Neutrophil (primary cell): Measurements from ENCODE around the gene SYT3.

ENCODE experiments used
- H3K27ac ChIP-seq: fragments of 200-600 bp; sonication (generic); 2 replicates; pipeline ENCODE4 v1.5.1; 2016; ENCODE audit warnings: mild to moderate bottlenecking, moderate library complexity
- H3K27me3 ChIP-seq: fragments of 200-600 bp; sonication (generic); 2 replicates; pipeline ENCODE4 v1.6.0; 2016; ENCODE audit warnings: mild to moderate bottlenecking
- H3K36me3 ChIP-seq: fragments of 200-600 bp; sonication (generic); 2 replicates; pipeline ENCODE4 v1.5.1; 2017
- H3K4me1 ChIP-seq, 2 experiments: fragments of 200-600 bp in 1 of 2; sonication (generic) in 1 of 2; 1 replicate in 1 of 2; 2 replicates in 1 of 2; pipeline versions ENCODE4 v1.5.1 to v1.6.1; 2013 to 2016; ENCODE audit warnings: low read depth in 1 of 2, low read length in 1 of 2, mild to moderate bottlenecking in 1 of 2, moderate library complexity in 1 of 2; ENCODE audit not compliant: control insufficient read depth in 1 of 2, insufficient read depth in 1 of 2
- H3K4me3 ChIP-seq, 2 experiments: fragments of 200-600 bp in 1 of 2; sonication (generic) in 1 of 2; 1 replicate in 1 of 2; 2 replicates in 1 of 2; pipeline ENCODE4 v1.5.1; 2013 to 2016; ENCODE audit warnings: low read depth in 1 of 2, low read length in 1 of 2, mild to moderate bottlenecking in 1 of 2, moderate library complexity in 1 of 2
- H3K9me3 ChIP-seq: fragments of 200-600 bp; sonication (generic); 2 replicates; pipeline ENCODE4 v1.5.1; 2016
- CTCF ChIP-seq: fragments of 200-600 bp; sonication (generic); IDR thresholded peaks from 2 replicates; pipeline ENCODE4 v1.5.1; 2016; ENCODE audit warnings: antibody characterized with exemption

SYT3 gene

GRCh38 chr19:50664204-50664603 is 24.5 kb upstream of the SYT3 start:
- Histone ChIP-seq H3K4me1 (peaks cover 0 to under 1% of the 10 kb centered on the region in 2 experiments), H3K4me3 (no peak overlapping the region), H3K27me3 (peaks cover 97% of the 10 kb centered on the region), H3K27ac (no peak overlapping the region), H3K9me3 (no peaks in the 10 kb centered on the region), H3K36me3 (no peaks in the 10 kb centered on the region)
- TF ChIP-seq CTCF = no peak

DNA sequence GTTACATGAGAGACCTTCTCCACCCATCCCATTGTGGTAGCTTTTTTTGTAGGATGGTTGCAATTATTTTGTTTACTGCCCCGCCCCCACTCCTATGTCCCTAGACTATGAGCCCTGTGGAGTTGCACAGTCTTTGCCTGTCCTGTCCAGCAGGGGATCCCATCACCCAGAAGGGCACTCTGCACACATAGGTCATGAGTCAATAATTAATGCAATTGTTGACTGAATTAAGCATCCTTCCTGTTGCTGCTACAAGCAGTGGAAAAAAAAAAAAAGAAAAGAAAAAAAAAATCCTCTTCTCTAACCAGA is 23.8 kb upstream of the SYT3 start:
- Histone ChIP-seq H3K9me3 (peaks cover under 1% of the 10 kb centered on the region), H3K4me1 (peaks cover 7 to 8% of the 10 kb centered on the region in 2 experiments), H3K27me3 (peaks cover 97% of the 10 kb centered on the region), H3K4me3 (no peak overlapping the region), H3K36me3 (no peaks in the 10 kb centered on the region), H3K27ac (no peak overlapping the region)
- TF ChIP-seq CTCF = no peak

DNA sequence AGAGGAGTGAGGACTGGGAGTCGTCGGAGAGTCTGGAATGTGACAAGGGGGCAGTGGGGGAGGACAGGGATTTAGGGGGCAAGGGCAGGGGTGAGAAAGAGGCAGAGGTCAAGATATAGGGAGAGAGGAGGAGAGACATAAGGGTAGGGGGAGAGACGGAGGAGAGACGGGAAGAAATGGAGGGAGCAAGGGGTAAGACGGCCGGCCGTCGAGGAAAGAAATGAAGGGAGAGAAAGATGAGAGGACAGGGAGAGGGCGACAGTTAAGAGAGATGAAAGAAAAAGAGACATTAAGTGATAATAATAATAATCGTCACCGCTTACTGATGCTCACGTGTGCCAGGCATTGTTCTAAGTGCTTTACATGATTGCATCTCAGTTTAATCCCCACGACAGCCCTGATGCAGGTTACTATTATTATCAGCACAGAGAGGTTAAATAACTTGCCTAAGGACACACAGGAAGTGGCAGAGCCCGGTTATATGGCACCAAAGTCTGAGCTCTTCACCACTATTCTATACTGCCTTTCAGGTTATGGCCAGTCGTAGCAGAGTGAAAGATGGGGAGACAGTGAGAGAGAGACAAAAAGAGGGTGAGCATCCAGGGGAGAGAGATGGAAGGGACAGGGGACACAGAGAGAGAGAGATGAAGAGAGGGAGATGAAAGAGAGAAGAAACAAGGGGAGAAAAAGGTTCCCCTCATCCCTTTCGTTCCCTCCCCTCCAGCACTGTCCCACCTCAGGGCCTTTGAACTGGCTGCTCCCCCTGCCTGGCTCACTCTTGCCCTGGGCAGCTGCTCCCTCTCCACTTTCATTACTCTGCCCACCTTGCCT is 23.2 kb upstream of the SYT3 start:
- H3K27me3 ChIP-seq = peaks cover 97% of the 10 kb centered on the region
- peaks cover 7% of the 10 kb centered on the region for H3K9me3 ChIP-seq
- H3K27ac ChIP-seq = no peak overlapping the region
- no peaks in the 10 kb centered on the region for H3K36me3 ChIP-seq
- no peak for TF ChIP-seq CTCF
- H3K4me1 ChIP-seq = peaks cover 10 to 13% of the 10 kb centered on the region in 2 experiments
- H3K4me3 ChIP-seq = no peak overlapping the region

DNA sequence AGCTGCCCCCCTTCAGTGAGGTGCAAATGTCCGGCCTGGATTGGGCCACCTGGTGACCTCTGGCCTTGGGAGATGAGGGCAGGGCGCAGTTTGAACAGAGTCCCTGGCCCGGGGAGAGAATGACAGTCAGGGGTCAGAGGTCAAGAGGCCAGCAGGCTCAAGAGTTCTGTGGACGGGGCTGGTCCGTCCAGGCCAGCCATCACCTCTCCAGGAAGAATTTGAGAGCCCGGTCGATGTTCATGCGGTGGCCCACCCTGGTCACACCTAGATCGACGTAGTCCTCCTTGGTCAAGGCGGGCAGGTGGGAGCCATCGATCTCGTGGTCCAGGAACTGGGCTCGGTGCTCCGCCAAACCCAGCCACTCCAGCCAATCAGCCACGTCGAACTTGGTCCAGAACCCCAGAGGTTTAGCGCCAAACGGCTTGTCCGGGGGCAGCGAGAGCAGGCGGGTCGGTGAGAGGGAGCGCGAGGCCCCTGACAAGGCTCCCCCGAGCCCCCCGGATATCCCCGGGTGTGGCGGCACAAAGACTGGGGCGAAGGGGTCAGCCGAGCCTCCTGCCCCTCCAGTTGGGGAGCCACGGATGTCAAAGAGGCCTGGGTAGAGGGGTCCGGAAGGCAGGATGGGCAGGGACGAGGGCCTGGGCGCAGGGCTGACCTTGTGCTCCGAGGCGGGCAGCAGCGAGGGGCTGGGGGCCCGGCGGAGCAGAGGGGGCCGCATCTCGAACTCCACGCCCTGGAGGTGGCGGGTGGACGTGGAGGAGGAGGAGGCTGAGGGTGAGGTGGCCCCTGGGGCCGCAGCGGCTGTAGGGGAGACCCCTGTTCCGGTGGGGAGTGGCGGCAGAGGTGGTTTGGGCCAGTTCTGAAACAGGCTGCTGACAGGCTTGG is 22.3 kb upstream of the SYT3 start:
- H3K4me1 ChIP-seq = peaks cover 10 to 16% of the 10 kb centered on the region in 2 experiments
- peaks cover 97% of the 10 kb centered on the region for H3K27me3 ChIP-seq
- no peak overlapping the region for H3K4me3 ChIP-seq
- H3K36me3 ChIP-seq = no peaks in the 10 kb centered on the region
- peaks cover 8% of the 10 kb centered on the region for H3K9me3 ChIP-seq
- no peak overlapping the region for H3K27ac ChIP-seq
- TF ChIP-seq CTCF = no peak

GRCh38 chr19:50661023-50661422 is 21.3 kb upstream of the SYT3 start:
- no peaks in the 10 kb centered on the region for H3K36me3 ChIP-seq
- H3K27me3 ChIP-seq = peaks cover 97% of the 10 kb centered on the region
- peaks cover 10 to 16% of the 10 kb centered on the region in 2 experiments for H3K4me1 ChIP-seq
- no peak overlapping the region for H3K27ac ChIP-seq
- peaks cover 8% of the 10 kb centered on the region for H3K9me3 ChIP-seq
- no peak overlapping the region for H3K4me3 ChIP-seq
- TF ChIP-seq CTCF = no peak
